K562 (cell line): Measurements from ENCODE around the gene HES5.

Source experiments
- TSC22D4 ChIP-seq: fragments of 450-650 bp; IDR thresholded peaks from 2 replicates; pipeline ENCODE4 v1.6.1; 2016; ENCODE audit warnings: missing genetic modification characterization, missing biosample characterization, control low read depth
- ZNF133 ChIP-seq: fragments of 250-450 bp; sonication (Bioruptor Pico); IDR thresholded peaks from 2 replicates; pipeline ENCODE4 v1.4.0; 2020; ENCODE audit warnings: mild to moderate bottlenecking
- TF ChIP-seq, protein P1 (sequence below), 3 experiments: IDR thresholded peaks in 2 of 3; conservative IDR thresholded peaks in 1 of 3; 2 replicates each; pipeline ENCODE4 v1.5.1; 2011 to 2012; ENCODE audit warnings: low read length in 3 of 3, mild to moderate bottlenecking in 3 of 3, control low read depth in 2 of 3, improper control_type of control experiment in 1 of 3, inconsistent platforms in 1 of 3, low read depth in 1 of 3, mixed read lengths in 1 of 3, moderate library complexity in 1 of 3; ENCODE audit not compliant: insufficient read depth in 2 of 3

DNA sequence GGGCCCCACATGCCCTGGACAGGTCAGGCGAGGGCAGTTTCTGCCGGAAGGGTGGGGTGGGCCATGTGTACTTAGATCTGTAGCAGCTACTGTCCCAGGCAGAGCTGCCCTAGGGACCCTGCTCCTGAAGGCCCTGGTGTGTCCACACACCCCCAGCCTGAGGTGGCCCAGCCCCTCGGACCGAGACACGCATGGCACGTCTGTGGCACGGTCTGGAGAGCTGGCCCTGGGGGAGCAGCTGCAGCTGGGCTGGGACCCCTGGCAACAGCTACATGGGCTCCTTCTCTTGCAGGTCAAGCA is 28.3 kb downstream of the HES5 start:
- TF ChIP-seq, protein P1, sequence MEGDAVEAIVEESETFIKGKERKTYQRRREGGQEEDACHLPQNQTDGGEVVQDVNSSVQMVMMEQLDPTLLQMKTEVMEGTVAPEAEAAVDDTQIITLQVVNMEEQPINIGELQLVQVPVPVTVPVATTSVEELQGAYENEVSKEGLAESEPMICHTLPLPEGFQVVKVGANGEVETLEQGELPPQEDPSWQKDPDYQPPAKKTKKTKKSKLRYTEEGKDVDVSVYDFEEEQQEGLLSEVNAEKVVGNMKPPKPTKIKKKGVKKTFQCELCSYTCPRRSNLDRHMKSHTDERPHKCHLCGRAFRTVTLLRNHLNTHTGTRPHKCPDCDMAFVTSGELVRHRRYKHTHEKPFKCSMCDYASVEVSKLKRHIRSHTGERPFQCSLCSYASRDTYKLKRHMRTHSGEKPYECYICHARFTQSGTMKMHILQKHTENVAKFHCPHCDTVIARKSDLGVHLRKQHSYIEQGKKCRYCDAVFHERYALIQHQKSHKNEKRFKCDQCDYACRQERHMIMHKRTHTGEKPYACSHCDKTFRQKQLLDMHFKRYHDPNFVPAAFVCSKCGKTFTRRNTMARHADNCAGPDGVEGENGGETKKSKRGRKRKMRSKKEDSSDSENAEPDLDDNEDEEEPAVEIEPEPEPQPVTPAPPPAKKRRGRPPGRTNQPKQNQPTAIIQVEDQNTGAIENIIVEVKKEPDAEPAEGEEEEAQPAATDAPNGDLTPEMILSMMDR (IDR thresholded peaks at IDR 0.05 in 2 of 3, conservative IDR thresholded peaks at IDR 0.05 in 1 of 3; ENCODE audit: insufficient read depth in 2 of 3, low read depth in 1 of 3, low read length in 3 of 3) = no peak
- TF ChIP-seq ZNF133 (CRISPR knock-in tag) = no peak
- TF ChIP-seq TSC22D4 (tag) = no peak
